Endothelial cell (in vitro differentiated cells): Measurements from ENCODE around the gene WWC2. TPM values are rescaled to one million over a fixed set of nuclear protein-coding genes. Genes with fewer than 3 reads are reported as not detected.

Experiments
- DNase-seq: peaks from one replicate; pipeline ENCODE4 v3.0.0; 2021; ENCODE audit warnings: low spot score
- H3K27ac Mint-ChIP-seq: one replicate; pipeline ENCODE4 v1.8.0; 2021; ENCODE audit warnings: mixed read lengths, inconsistent platforms; ENCODE audit not compliant: unreplicated experiment
- H3K27me3 Mint-ChIP-seq: one replicate; pipeline ENCODE4 v1.8.0; 2021; ENCODE audit warnings: mild to moderate bottlenecking, moderate library complexity, mixed read lengths, inconsistent platforms; ENCODE audit not compliant: unreplicated experiment
- H3K36me3 Mint-ChIP-seq: one replicate; pipeline ENCODE4 v1.8.0; 2021; ENCODE audit warnings: mild to moderate bottlenecking, low read depth, mixed read lengths, inconsistent platforms; ENCODE audit not compliant: unreplicated experiment
- H3K4me1 Mint-ChIP-seq: one replicate; pipeline ENCODE4 v1.8.0; 2021; ENCODE audit warnings: mild to moderate bottlenecking, mixed read lengths, inconsistent platforms; ENCODE audit not compliant: unreplicated experiment
- H3K4me3 Mint-ChIP-seq: one replicate; pipeline ENCODE4 v1.8.0; 2021; ENCODE audit warnings: mild to moderate bottlenecking, mixed read lengths, inconsistent platforms; ENCODE audit not compliant: unreplicated experiment
- H3K9me3 Mint-ChIP-seq: one replicate; pipeline ENCODE4 v1.8.0; 2021; ENCODE audit warnings: mixed read lengths, inconsistent platforms; ENCODE audit not compliant: unreplicated experiment
- total RNA-seq: library from RNA; stranded (reverse); fragmentation: NEBNext Ultra II Directional; extraction: Animal tissue kit (Norgen Biotek cat#: 25700); gene quantifications from one replicate; pipeline ENCODE4 v1.2.1, GENCODE V29; 2021; ENCODE audit not compliant: unreplicated experiment
- TF ChIP-seq, protein P1 (sequence below): fragments of 200-600 bp; sonication (generic); IDR thresholded peaks from one replicate; pipeline ENCODE4 v1.5.0; 2021; ENCODE audit warnings: antibody characterized with exemption; ENCODE audit not compliant: unreplicated experiment

The WWC2 gene
- total RNA-seq, 1 donor from 2014 or later: 32.0 TPM

DNA sequence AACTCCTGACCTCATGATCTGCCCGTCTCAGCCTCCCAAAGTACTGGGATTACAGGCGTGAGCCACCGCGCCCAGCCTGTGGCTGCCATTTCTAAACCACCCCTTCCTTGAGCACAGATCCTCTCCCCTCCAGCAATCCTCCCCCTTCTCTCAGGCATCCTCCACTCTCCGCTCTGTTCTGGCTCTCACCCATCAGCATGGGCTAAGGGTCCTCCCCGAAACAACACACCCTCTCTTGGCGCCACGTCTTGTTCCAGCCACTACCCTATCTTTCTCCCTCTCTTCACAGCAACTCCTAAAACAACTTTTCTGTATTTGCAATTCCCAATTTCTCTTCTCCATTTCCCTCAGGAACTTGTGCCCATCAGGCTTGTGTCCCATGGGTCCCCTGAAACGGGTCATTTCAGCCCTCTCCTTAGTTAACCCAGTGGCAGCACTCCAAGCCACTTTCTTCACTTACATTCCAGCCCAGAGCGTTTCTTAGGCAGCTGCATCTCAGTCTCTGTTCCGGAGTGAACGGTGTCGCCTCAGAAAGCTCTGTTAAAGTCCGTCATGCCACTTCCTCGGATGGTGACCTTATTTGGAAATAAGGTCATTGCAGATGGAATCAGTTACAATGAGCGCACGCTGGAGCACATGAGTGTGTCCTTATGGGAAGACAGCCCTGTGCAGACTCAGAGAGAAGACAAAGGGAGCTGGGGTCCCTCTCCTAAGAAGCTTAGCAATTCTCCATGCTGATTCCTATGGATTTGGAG is 251.4 kb downstream of the WWC2 start:
- Mint-ChIP-seq H3K27me3 (peaks cover 5% of the 10 kb centered on the region), H3K4me1 (no peaks in the 10 kb centered on the region), H3K9me3 (no peaks in the 10 kb centered on the region), H3K36me3 (no peaks in the 10 kb centered on the region), H3K4me3 (no peak overlapping the region), H3K27ac (no peak overlapping the region)
- no peak for DNase-seq
- TF ChIP-seq, protein P1, sequence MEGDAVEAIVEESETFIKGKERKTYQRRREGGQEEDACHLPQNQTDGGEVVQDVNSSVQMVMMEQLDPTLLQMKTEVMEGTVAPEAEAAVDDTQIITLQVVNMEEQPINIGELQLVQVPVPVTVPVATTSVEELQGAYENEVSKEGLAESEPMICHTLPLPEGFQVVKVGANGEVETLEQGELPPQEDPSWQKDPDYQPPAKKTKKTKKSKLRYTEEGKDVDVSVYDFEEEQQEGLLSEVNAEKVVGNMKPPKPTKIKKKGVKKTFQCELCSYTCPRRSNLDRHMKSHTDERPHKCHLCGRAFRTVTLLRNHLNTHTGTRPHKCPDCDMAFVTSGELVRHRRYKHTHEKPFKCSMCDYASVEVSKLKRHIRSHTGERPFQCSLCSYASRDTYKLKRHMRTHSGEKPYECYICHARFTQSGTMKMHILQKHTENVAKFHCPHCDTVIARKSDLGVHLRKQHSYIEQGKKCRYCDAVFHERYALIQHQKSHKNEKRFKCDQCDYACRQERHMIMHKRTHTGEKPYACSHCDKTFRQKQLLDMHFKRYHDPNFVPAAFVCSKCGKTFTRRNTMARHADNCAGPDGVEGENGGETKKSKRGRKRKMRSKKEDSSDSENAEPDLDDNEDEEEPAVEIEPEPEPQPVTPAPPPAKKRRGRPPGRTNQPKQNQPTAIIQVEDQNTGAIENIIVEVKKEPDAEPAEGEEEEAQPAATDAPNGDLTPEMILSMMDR: no peak

DNA sequence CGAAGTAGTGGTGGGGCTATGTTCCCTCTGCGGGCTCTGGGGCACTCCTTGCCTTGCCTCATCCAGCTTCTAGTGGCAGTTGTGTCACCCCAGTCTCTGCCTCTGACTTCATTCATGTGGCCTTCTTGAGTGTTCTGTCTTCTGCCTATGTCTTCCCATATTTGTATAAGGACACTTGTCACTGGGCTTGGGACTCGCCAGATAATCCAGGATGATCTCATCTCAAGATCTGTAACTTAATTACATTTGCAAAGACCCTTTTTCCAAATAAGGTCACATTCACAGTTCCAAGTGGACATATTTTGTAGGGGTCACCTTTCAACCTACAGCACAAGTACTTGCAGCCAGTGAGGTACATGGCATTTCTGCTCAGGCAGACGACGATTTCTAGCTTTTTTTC is 253.5 kb downstream of the WWC2 start:
- Mint-ChIP-seq H3K9me3 (no peaks in the 10 kb centered on the region), H3K4me1 (no peaks in the 10 kb centered on the region), H3K27me3 (peaks cover 7% of the 10 kb centered on the region), H3K4me3 (no peak overlapping the region), H3K36me3 (no peaks in the 10 kb centered on the region), H3K27ac (no peak overlapping the region)
- TF ChIP-seq, protein P1: no peak
- DNase-seq: no peak

DNA sequence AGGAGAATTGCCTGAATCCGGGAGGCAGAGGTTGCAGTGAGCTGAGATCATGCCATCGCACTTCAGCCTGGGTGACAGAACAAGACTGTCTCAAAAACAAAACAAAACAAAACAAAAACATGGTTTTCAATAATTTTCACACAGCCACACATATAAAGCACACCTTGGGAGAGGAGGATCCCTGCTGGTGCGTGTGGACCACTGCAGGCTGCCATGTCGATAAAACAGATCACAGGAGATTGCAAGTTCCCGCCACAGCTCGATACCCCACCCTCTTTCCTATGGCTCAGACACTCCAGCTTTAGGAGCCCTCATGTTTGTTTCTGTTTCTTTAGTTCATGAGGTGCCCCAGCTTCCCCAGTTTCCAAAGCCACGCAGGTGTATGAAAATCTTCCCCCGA is 254.5 kb downstream of the WWC2 start:
- no peaks in the 10 kb centered on the region for H3K36me3 Mint-ChIP-seq
- no peaks in the 10 kb centered on the region for H3K4me1 Mint-ChIP-seq
- DNase-seq: no peak
- TF ChIP-seq, protein P1: no peak
- H3K27ac Mint-ChIP-seq: no peak overlapping the region
- no peak overlapping the region for H3K4me3 Mint-ChIP-seq
- peaks cover 6% of the 10 kb centered on the region for H3K27me3 Mint-ChIP-seq
- H3K9me3 Mint-ChIP-seq: no peaks in the 10 kb centered on the region

DNA sequence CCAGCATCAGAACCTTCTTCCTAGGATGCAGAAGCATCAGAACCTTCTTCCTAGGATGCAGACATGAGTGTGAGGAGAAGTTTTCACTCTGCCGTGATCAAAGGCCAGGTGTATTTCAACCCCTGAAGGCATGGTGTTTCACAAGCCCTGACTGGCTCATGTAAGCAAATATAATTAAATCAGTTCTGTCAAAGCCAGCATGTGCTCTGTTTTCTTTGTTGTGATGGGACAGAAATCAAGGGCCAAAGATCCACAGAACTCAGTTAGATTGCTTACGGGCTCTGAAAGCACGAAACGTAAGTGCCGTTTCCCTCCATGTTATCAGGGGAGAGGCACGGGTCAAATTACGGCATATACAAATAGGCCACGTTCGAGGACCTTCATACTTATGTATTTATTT is 255.2 kb downstream of the WWC2 start:
- no peak for DNase-seq
- Mint-ChIP-seq H3K27ac (no peak overlapping the region), H3K27me3 (peaks cover 6% of the 10 kb centered on the region), H3K36me3 (no peaks in the 10 kb centered on the region), H3K4me3 (no peak overlapping the region), H3K9me3 (no peaks in the 10 kb centered on the region), H3K4me1 (no peaks in the 10 kb centered on the region)
- TF ChIP-seq, protein P1: no peak

DNA sequence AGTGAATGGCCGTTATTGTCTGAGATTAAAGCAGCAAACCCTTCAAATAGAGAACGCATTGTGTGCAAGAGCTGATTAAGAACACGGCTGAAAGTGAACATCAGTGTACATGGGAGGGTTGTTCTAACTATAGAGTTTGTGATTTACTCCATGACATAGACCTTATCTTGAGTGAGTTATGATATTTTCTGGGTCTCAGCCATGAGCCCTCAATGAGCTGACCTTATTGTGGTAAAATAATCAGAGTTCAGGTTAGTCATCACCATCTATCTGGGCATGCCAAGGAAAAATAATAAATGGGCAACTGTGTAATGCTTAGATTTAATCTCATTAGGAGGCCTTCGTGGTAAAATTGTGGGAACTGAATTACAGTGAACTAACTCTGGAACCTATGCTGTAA is 256.3 kb downstream of the WWC2 start:
- Mint-ChIP-seq H3K27me3 (peaks cover 6% of the 10 kb centered on the region), H3K9me3 (no peaks in the 10 kb centered on the region), H3K27ac (no peak overlapping the region), H3K4me3 (no peak overlapping the region), H3K4me1 (peaks cover 6% of the 10 kb centered on the region), H3K36me3 (no peaks in the 10 kb centered on the region)
- TF ChIP-seq, protein P1: no peak
- DNase-seq: no peak
